Measurements from ENCODE around the gene NOVA1. TPM values are rescaled to one million over a fixed set of nuclear protein-coding genes. Genes with fewer than 3 reads are reported as not detected.

The NOVA1 gene
- total RNA-seq, 1 donor from 2014 or later, result 0.72 TPM

GRCh38 chr14:26429205-26429604 lies 168.6 kb downstream of the NOVA1 start:
- no peak for ATAC-seq

GRCh38 chr14:26427097-26427496 lies 170.7 kb downstream of the NOVA1 start:
- ATAC-seq, result no peak

- no peak for ATAC-seq
These were observed 173.3 kb downstream of the NOVA1 start for GRCh38 chr14:26424537-26424936.

GRCh38 chr14:26415618-26416123 lies 182.2 kb downstream of the NOVA1 start:
- ATAC-seq, result no peak

GRCh38 chr14:26414926-26415325 lies 182.9 kb downstream of the NOVA1 start:
- ATAC-seq, result no peak

GRCh38 chr14:26414103-26414502 lies 183.7 kb downstream of the NOVA1 start:
- ATAC-seq, result no peak

- no peak for ATAC-seq
These were observed 185.4 kb downstream of the NOVA1 start for GRCh38 chr14:26412421-26412820.

GRCh38 chr14:26410189-26410685 lies 187.6 kb downstream of the NOVA1 start:
- ATAC-seq, result no peak

GRCh38 chr14:26404927-26405326 lies 192.9 kb downstream of the NOVA1 start:
- ATAC-seq, result no peak

GRCh38 chr14:26403760-26404159 lies 194.1 kb downstream of the NOVA1 start:
- peak; percentile 48 for ATAC-seq

GRCh38 chr14:26402126-26402525 lies 195.7 kb downstream of the NOVA1 start:
- no peak for ATAC-seq

GRCh38 chr14:26401179-26401968 lies 196.5 kb downstream of the NOVA1 start:
- ATAC-seq, result no peak

GRCh38 chr14:26400373-26400772 lies 197.5 kb downstream of the NOVA1 start:
- no peak for ATAC-seq

GRCh38 chr14:26398616-26399015 lies 199.2 kb downstream of the NOVA1 start:
- no peak for ATAC-seq

Data from esophagus mucosa (tissue), 1 donor.